Measurements from ENCODE around the gene AMY1C.
"Not testable (repeated sequence)": the region's sequence is repeated elsewhere in the genome, so short reads cannot be mapped to it uniquely, and the experiment has no call there.

AMY1C gene
- 0 reads per million in 2 donors for total RNA-seq

DNA sequence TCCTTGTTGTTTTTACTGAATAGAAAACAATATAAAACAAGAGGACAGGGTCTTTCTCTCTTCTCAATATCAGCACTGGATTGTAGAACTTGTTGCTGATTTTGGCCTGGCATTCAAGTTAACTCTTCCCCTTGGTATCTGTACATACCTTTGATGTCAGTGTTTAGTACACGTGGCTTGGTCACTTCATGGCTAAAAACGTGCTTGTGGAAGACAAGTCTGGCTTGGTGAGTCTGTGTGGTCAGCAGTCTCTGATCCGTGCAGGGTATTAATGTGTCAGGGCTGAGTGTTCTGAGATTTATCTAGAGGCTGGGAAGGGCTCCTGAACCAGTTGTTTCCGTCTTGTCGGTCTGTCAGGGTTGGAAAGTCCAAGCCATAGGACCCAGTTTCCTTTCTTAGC lies at the start of gene AMY1C:
Gene AMY1C (plus strand): TSS at position 301 of the 400 bp plus-strand sequence. CDS start 572 bp downstream, outside the sequence.
- DNase-seq = not testable (repeated sequence)

DNA sequence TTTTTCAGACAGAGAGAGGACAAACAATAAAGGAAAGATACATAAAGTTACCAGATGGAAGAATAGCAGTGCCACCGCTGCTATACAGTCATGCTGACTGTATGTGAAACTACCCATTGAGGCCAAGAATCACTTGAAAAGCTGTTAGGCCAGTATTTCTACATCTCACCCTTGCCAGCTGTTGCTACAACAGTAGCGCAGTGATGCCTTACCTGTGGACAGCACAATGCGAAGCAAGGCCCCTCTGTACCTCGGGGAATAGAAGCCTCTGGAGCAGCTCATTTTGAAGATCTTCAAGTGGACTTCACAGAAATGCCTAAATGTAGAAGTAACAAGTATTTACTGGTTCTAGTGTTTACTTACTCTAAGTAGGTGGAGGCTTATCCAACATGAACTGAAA lies 49.0 kb upstream of the AMY1C start:
- DNase-seq = not testable (repeated sequence)

DNA sequence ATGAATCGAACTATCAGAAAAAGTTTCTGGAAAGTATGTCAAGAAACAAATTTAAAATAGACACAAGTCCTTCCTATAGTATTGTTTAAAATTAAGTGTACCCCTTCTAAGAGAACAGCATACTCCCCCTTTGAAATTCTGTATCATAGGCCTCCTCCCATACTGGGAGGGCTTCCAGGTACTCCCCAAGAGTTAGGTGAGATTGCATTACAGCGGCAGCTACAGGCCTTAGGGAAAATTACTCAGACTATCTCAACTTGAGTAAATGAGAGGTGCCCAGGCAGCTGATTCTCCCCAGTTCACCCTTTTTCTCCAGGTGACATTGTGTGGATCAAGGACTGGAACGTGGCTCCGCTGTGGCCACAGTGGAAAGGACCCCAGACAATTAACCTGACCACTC lies 48.4 kb upstream of the AMY1C start:
- DNase-seq = not testable (repeated sequence)

DNA sequence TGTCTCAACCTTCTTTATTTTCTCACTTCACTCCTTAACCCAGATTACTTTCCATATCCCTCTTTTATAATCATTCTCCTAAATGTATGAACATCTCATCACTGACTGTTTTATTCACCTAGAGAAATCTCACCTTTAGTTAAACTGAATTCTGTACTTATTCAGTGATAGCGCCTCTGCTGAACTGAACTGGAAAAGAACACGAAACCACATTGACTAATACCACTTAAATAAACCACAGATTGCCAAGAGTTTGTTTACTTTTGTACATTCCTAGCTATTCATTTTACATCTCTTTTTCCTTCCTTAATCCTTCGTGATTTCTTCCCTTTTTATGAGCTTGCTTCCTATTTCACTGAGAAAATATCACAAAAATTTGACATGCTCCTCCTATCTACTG lies 42.0 kb upstream of the AMY1C start:
- not testable (repeated sequence) for DNase-seq

DNA sequence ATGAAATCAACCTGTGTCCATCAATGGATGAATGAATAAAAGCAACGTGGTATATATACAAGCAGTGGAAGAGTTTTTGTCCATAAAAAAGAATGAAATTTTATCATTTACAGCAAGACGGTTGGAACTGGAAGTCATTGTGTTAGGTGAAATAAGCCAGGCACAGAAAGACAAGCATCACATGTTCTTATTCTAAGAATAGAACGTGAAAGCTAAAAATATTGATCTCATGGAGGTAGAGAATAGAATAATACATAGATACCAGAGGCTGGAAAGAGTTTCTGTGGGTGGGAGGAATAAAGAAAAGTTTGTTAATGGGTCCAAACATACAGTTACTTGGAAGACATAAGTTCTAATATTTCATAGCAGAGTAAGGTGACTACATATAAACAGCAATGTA lies 39.3 kb upstream of the AMY1C start:
- not testable (repeated sequence) for DNase-seq

DNA sequence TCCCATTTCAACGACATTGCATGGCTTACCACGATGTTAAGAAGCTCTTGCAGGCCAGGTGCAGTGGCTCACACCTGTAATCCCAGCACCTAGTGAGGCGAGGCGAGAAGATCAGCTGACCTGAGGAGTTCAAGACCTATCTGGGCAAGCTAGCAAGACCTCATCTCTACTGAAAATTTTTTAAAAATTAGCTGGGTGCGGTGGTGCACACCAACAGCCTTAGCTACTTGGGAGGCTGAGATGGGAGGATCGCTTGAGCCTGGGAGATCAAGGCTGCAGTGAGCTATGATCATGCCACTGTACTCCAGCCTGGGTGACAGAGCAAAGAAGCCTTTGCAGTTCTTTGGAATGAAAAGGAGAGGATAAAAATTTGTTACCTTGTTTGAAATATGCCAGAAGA lies 32.3 kb upstream of the AMY1C start:
- not testable (repeated sequence) for DNase-seq

DNA sequence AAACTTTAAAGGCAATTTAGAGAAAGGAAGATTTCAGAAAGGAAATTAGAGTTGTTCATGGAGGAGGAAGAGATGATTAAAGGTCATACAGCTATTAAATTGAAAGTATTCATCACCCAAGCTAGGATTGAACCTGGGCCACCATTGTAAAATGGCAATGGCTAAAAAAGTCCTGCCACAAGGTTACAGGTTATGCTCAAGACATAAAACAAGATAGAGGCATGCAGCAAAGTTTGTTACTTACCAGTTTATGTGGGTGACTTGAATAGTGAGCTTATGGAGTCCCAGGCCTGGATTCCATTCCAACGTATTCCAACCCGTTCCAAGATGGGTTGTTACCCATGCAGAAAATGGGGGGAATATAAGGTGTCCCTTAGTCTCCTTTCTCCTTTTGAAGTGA lies 28.2 kb upstream of the AMY1C start:
- not testable (repeated sequence) for DNase-seq

DNA sequence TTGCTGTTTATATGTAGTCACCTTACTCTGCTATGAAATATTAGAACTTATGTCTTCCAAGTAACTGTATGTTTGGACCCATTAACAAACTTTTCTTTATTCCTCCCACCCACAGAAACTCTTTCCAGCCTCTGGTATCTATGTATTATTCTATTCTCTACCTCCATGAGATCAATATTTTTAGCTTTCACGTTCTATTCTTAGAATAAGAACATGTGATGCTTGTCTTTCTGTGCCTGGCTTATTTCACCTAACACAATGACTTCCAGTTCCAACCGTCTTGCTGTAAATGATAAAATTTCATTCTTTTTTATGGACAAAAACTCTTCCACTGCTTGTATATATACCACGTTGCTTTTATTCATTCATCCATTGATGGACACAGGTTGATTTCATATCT lies 14.4 kb upstream of the AMY1C start:
- not testable (repeated sequence) for DNase-seq

DNA sequence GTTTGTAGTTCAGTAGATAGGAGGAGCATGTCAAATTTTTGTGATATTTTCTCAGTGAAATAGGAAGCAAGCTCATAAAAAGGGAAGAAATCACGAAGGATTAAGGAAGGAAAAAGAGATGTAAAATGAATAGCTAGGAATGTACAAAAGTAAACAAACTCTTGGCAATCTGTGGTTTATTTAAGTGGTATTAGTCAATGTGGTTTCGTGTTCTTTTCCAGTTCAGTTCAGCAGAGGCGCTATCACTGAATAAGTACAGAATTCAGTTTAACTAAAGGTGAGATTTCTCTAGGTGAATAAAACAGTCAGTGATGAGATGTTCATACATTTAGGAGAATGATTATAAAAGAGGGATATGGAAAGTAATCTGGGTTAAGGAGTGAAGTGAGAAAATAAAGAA lies 11.7 kb upstream of the AMY1C start:
- not testable (repeated sequence) for DNase-seq

DNA sequence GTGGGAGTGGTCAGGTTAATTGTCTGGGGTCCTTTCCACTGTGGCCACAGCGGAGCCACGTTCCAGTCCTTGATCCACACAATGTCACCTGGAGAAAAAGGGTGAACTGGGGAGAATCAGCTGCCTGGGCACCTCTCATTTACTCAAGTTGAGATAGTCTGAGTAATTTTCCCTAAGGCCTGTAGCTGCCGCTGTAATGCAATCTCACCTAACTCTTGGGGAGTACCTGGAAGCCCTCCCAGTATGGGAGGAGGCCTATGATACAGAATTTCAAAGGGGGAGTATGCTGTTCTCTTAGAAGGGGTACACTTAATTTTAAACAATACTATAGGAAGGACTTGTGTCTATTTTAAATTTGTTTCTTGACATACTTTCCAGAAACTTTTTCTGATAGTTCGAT lies 5.2 kb upstream of the AMY1C start:
- not testable (repeated sequence) for DNase-seq

DNA sequence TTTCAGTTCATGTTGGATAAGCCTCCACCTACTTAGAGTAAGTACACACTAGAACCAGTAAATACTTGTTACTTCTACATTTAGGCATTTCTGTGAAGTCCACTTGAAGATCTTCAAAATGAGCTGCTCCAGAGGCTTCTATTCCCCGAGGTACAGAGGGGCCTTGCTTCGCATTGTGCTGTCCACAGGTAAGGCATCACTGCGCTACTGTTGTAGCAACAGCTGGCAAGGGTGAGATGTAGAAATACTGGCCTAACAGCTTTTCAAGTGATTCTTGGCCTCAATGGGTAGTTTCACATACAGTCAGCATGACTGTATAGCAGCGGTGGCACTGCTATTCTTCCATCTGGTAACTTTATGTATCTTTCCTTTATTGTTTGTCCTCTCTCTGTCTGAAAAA lies 4.7 kb upstream of the AMY1C start:
- not testable (repeated sequence) for DNase-seq

DNA sequence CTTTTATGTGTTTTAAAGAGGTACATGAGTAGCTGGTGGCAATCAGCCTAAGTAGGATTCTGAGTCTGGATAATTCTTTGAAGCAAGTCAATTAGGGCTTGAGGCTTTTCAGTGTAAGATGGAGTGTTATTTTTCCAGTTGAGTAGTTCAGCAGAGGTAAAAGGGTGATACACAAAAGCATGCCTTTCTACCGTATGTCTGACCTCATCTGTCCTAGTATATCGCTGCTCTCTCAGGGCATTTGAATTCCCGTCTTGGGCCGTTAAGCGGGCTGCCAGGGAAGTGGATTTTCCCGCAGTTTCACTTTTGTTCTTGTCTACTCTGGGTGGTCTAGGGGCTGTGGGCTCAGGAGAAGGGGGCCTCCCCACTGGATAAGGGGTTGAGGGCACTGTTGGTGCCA lies 1.4 kb upstream of the AMY1C start:
- not testable (repeated sequence) for DNase-seq

DNA sequence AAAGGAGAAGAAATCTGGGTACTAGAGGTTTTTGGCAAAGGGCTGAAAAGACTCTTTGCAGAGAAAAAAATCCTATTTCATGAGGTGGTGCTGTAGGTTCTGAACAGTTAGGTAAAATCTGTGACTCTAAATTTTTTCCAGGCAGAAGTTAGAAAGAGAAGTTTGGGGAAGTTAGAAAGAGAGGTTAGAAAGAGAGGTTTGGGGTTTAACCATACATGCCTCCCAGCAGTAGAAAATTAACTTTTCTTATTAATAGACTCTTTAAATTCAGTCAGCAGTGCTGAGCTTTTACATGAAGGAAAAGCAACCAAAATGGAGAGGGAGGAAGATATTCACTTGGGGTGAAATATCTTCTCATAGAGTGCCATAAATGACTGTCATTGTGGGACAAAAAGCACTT lies 12.2 kb downstream of the AMY1C start:
- no peak for DNase-seq

DNA sequence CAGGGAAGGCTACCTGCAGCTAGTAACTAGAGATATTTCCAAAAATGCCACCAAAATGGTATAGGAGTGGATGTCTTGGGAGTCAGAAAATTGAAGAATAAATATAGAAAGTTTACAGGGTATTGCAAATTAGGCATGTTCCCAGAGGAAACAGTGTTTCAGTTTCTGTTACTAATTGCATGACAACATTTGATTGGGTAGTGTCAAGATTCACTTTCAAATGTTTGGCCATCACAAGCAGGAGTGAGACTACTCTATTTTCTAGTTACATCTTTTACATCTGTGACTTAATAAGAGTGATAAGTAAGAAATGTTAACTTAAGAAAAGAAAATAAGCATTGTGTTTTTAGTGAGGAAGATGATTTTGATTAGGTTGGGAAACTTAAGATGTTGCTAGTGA lies 30.2 kb downstream of the AMY1C start:
- DNase-seq = no peak

DNA sequence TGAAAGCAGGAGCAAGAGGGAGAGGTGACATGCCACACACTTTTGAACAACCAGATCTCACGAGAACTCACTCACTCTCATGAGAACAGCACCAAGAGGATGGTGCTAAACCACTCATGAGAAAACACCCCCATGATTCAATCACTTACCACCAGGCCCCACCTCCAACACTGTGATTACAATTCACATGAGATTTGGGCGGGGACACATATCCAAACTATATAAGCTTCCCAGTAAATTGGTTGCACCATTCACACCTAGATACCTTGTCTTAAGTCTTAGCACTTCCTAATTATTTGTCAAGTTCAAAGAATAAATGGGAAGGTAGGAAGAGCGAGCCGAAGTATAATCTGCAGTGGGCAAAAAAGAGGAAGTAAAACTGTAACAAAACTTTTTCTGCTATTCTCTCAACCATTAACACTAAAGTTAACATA lies 34.3 kb downstream of the AMY1C start:
- DNase-seq = no peak

DNA sequence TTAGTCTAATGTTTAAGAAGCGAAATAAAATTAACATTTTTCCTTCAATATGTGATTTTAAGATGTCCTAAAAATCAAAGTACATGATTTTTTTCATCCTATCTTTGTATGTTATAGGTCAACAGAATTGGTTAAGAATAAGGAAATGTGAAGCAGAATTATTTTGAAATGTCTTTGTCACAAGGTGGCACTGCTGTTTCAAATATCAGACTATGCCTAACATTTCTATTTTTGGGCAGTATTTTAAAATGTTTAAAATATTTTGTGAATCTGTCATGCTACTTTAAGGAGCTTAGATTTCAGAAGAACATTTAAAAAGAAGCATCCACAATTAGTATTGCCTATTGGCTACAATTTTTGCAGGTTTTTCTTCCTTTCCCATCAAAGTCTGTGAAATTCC lies 38.7 kb downstream of the AMY1C start:
- no peak for DNase-seq

DNA sequence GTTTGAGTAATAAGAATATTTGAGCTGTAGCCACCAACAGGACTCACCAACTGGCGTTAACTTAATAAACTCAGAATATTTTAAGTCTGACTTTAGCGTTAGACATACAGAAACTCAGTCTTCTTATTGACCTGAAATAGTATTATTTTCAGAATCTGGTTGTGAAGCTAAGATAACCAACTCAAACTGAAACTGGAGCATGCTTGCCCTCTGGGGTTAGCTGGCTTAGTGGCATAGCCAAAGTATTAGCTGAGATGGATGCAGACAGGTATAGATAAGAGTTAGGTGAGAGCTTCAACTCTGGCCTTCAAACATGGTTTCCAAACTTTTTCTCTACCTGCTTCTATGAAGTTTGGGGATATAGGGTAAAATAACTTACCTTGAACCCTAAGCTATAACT lies 40.5 kb downstream of the AMY1C start:
- DNase-seq = no peak
